Esophagus muscularis mucosa (tissue), 4 donors: ENCODE data around the gene APP. TPM values are rescaled to one million over a fixed set of nuclear protein-coding genes. Genes with fewer than 3 reads are reported as not detected.
"Not testable (repeated sequence)": the region's sequence is repeated elsewhere in the genome, so short reads cannot be mapped to it uniquely, and the experiment has no call there.

Experiments
- DNase-seq: peaks from one replicate; pipeline ENCODE4 v3.0.0-alpha.2; 2017; ENCODE audit errors: extremely low spot score
- H3K27ac ChIP-seq, 4 donors: fragments of 200-600 bp; sonication (generic); replicated peaks in 1 of 4; 1 replicate in 3 of 4; 2 replicates in 1 of 4; pipeline ENCODE4 v1.5.1; 2016 to 2019; ENCODE audit warnings: mild to moderate bottlenecking in 1 of 4
- H3K27me3 ChIP-seq, 4 donors: fragments of 200-600 bp; sonication (generic); one replicate each; pipeline versions ENCODE4 v1.5.1 to v1.6.0; 2016 to 2019
- H3K36me3 ChIP-seq, 4 donors: fragments of 200-600 bp; sonication (generic); one replicate each; pipeline ENCODE4 v1.5.1; 2016 to 2019
- H3K4me1 ChIP-seq, 4 donors: fragments of 200-600 bp; sonication (generic); one replicate each; pipeline ENCODE4 v1.5.1; 2016 to 2019
- H3K4me3 ChIP-seq, 4 donors: fragments of 200-600 bp; sonication (generic); 1 replicate in 2 of 4; 2 replicates in 2 of 4; pipeline ENCODE4 v1.5.1; 2016 to 2019; ENCODE audit warnings: mild to moderate bottlenecking in 4 of 4, moderate library complexity in 1 of 4
- H3K9me3 ChIP-seq, 4 donors: fragments of 200-600 bp; sonication (generic); 1 replicate in 3 of 4; 2 replicates in 1 of 4; pipeline ENCODE4 v1.5.1; 2016 to 2019
- CTCF ChIP-seq, 3 experiments: fragments of 200-600 bp in 2 of 3; fragments of 450-650 bp in 1 of 3; sonication (generic) in 2 of 3; IDR thresholded peaks; one replicate each; pipeline ENCODE4 v1.5.1; 2017 to 2019; ENCODE audit warnings: antibody characterized with exemption in 3 of 3, mild to moderate bottlenecking in 2 of 3, moderate library complexity in 1 of 3
- EP300 ChIP-seq: sonication (generic); formaldehyde crosslinking; IDR thresholded peaks from one replicate; pipeline ENCODE4 v1.6.1; 2017; ENCODE audit warnings: antibody characterized with exemption
- POLR2A ChIP-seq: fragments of 450-650 bp; IDR thresholded peaks from one replicate; pipeline ENCODE4 v1.6.1; 2017; ENCODE audit warnings: antibody characterized with exemption, moderate library complexity, mild to moderate bottlenecking, low read depth
- POLR2AphosphoS5 ChIP-seq, 2 donors: sonication (generic); formaldehyde crosslinking; IDR thresholded peaks; one replicate each; pipeline ENCODE4 v1.6.1; 2017; ENCODE audit warnings: antibody characterized with exemption in 2 of 2
- WGBS: methylation state at CpG from one replicate; pipeline ENCODE4 v1.1.5; 2018; 5-methylcytosine and 5-hydroxymethylcytosine counted together
- intact Hi-C: fragments of 100-400 bp; cut with DNase I; formaldehyde crosslinking; loops from one replicate; pipeline ENCODE4 v1.15.1; 2023
- total RNA-seq, 4 donors: library from RNA; depleted of rRNA; stranded (reverse); fragments of >200 nt; gene quantifications; one replicate each; pipeline versions ENCODE4 v1.1.0 to v1.2.1, GENCODE V29; 2016

The APP gene
- total RNA-seq, 4 donors from 2014 or later = 459 to 790 (median 624) TPM

- no peak overlapping the region for H3K27ac ChIP-seq
- WGBS = 83% methylated on average over 3 of the region's 3 CpGs
- no peaks in the 10 kb centered on the region for H3K9me3 ChIP-seq
- intact Hi-C loops = loop anchor here (5.0 kb wide), 1 partner anchor 36 kb away; no protein-coding TSS in a partner anchor
- TF ChIP-seq EP300 (no peak), POLR2AphosphoS5 (IDR thresholded peaks at IDR 0.05) (no peak), POLR2A (no peak), CTCF (IDR thresholded peaks at IDR 0.05) (no peak)
- peaks cover 26 to 59% (median 50%) of the 10 kb centered on the region in 4 donors for H3K4me1 ChIP-seq
- no peak overlapping the region for H3K4me3 ChIP-seq
- DNase-seq = no peak
- H3K27me3 ChIP-seq = no peaks in the 10 kb centered on the region
- H3K36me3 ChIP-seq = no peaks in the 10 kb centered on the region
Measured at GRCh38 chr21:26131554-26131953, 39.0 kb downstream of the APP start.

DNA sequence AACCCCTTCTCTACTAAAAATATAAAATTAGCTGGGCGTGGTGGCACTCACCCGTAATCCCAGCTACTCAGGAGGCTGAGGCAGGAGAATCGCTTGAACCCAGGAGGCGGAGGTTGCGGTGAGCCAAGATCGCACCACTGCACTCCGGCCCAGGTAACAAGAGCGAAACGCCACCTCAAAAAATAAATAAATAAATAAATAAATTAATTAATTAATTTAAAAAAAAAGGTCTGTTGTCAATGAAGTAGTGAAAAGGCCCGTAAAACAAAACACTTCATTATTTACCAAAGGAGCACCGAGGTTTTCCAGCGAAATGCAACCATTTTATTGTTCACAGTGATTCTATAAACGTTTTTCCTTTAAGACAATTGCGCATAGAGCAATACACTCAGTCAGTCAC is 39.5 kb downstream of the APP start:
- Histone ChIP-seq H3K27ac (peak overlapping the region in 3 of 4 donors; percentile 28 to 59 (median 47)), H3K4me1 (peaks cover 28 to 58% (median 53%) of the 10 kb centered on the region in 4 donors)
- not testable (repeated sequence) for H3K9me3 ChIP-seq, DNase-seq, H3K27me3 ChIP-seq, H3K36me3 ChIP-seq, H3K4me3 ChIP-seq
- 91% methylated on average over 14 of the region's 14 CpGs for WGBS
- intact Hi-C loops = loop anchor here (5.0 kb wide), 1 partner anchor 36 kb away; no protein-coding TSS in a partner anchor

DNA sequence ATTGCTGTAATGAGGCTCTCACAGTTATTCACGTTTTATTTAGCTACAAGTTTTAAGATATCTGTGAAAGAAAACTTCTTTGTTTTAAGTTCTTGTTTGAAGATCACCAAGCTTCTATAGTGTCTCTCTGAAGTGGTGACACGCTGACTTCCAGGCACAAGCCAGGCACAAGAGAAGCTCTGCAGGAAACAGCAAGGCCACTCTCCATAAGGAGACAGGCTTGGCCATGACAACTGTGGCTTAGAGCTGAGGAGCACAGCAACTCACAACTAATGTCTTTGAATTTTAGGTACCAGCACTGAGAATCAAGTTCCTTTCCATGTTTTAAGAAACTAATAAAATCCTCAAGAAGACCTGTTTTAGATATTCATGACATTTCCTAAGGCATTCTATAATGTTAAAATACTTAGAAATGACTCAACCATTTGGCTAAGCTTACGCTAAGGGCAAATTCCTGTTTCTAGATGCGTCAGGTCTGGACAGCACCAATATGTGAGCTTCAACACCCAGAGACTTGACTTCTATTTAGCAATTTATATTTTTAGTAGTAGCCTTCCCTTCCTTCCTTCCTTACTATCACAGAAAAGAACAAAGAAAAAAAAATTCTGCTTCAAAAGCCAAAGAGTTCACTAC is 40.2 kb downstream of the APP start:
- TF ChIP-seq POLR2A (no peak), EP300 (no peak), POLR2AphosphoS5 (IDR thresholded peaks at IDR 0.05) (no peak), CTCF (IDR thresholded peaks at IDR 0.05) (no peak)
- DNase-seq = no peak
- intact Hi-C loops = loop anchor here (5.0 kb wide), 1 partner anchor 37 kb away; no protein-coding TSS in a partner anchor
- Histone ChIP-seq H3K27ac (peak overlapping the region; percentile 27 to 59 (median 38)), H3K9me3 (no peaks in the 10 kb centered on the region), H3K4me1 (peaks cover 31 to 60% (median 56%) of the 10 kb centered on the region in 4 donors), H3K27me3 (no peaks in the 10 kb centered on the region), H3K36me3 (no peaks in the 10 kb centered on the region), H3K4me3 (no peak overlapping the region)
- WGBS = 60% methylated on average over 4 of the region's 4 CpGs

- TF ChIP-seq EP300 = no peak
- no peak for TF ChIP-seq CTCF (IDR thresholded peaks at IDR 0.05)
- peak; percentile 31 to 46 for TF ChIP-seq POLR2AphosphoS5 (IDR thresholded peaks at IDR 0.05)
- TF ChIP-seq POLR2A = no peak
- peak overlapping the region; percentile 11 to 27 (median 20) for H3K4me3 ChIP-seq
- H3K4me1 ChIP-seq = peaks cover 56 to 83% (median 78%) of the 10 kb centered on the region in 4 donors
- no peak for DNase-seq
- 25% methylated on average over 6 of the region's 6 CpGs for WGBS
- intact Hi-C loops = no loop called here
- peak overlapping the region; percentile 62 to 72 (median 70) for H3K27ac ChIP-seq
- no peaks in the 10 kb centered on the region for H3K27me3 ChIP-seq
- H3K36me3 ChIP-seq = no peaks in the 10 kb centered on the region
- no peaks in the 10 kb centered on the region for H3K9me3 ChIP-seq
Measured at GRCh38 chr21:26127918-26128317, 42.7 kb downstream of the APP start.

DNA sequence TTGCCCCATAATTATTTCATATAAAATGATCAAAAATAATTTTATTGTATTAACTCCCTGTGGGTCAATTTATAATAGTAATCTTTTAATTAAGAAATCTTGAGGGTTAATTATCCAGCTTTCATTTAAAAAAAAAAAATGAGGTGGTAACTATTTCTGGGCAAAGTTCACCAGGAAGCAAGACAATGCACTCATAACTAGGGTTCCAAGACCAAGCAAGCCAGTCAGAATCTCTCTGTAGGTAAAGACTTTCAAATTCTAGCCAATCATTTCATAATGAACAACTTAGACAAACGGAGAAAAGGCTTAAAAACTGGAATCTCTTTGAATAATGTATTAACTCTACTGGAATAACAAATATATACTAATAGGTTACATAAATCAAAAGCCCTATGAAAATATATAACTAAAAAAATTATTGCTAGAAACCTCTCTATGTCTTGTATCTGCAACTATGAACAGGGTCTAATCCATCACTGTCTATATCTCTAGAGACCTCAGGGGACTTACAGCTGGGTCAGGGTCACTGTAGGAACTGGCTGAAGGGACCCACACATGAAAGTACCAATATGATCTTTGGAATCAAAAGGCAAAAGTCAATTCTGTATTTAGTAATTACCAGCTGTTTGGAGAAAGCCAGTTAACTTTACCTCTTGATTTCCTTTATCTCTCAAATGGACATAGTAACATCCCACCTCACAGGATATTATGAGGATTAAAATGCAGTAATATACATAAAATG is 43.3 kb downstream of the APP start:
- H3K27ac ChIP-seq = peak overlapping the region; percentile 62 to 72 (median 70)
- WGBS = 63% methylated on average over 1 of the region's 1 CpG
- H3K27me3 ChIP-seq = no peaks in the 10 kb centered on the region
- peaks cover 58 to 85% (median 81%) of the 10 kb centered on the region in 4 donors for H3K4me1 ChIP-seq
- no peaks in the 10 kb centered on the region for H3K36me3 ChIP-seq
- no peaks in the 10 kb centered on the region for H3K9me3 ChIP-seq
- TF ChIP-seq CTCF (IDR thresholded peaks at IDR 0.05) (no peak), EP300 (no peak), POLR2A (no peak), POLR2AphosphoS5 (IDR thresholded peaks at IDR 0.05) (no peak)
- peak overlapping the region; percentile 11 to 27 (median 20) for H3K4me3 ChIP-seq
- DNase-seq = no peak
- intact Hi-C loops = no loop called here
